Upper lobe of left lung (tissue), 6 donors: ENCODE data around the gene PDLIM4. TPM values are rescaled to one million over a fixed set of nuclear protein-coding genes. Genes with fewer than 3 reads are reported as not detected.

Experiments used
- ATAC-seq, 2 donors: fragments of 200-7000 bp; cut with Tn5 transposase; one replicate each; pipeline ENCODE4 v1.9.1; 2022; ENCODE audit warnings: mild to moderate bottlenecking in 2 of 2, moderate library complexity in 2 of 2; ENCODE audit not compliant: low FRiP score in 2 of 2
- DNase-seq, 2 donors: peaks; one replicate each; pipeline ENCODE4 v3.0.0-alpha.2; 2019 to 2020
- H3K27ac ChIP-seq, 4 donors: fragments of 200-600 bp; sonication (generic); one replicate each; pipeline ENCODE4 v1.5.1; 2016 to 2019
- H3K27me3 ChIP-seq, 4 donors: fragments of 200-600 bp; sonication (generic); one replicate each; pipeline ENCODE4 v1.5.1; 2017 to 2019
- H3K36me3 ChIP-seq, 4 donors: fragments of 200-600 bp; sonication (generic); one replicate each; pipeline ENCODE4 v1.5.1; 2016 to 2019
- H3K4me1 ChIP-seq, 4 donors: fragments of 200-600 bp; sonication (generic); one replicate each; pipeline ENCODE4 v1.5.1; 2018 to 2019
- H3K4me3 ChIP-seq, 4 donors: fragments of 200-600 bp; sonication (generic); one replicate each; pipeline ENCODE4 v1.5.1; 2017 to 2019; ENCODE audit warnings: mild to moderate bottlenecking in 2 of 4, moderate library complexity in 1 of 4
- H3K9me3 ChIP-seq, 4 donors: fragments of 200-600 bp; sonication (generic); one replicate each; pipeline ENCODE4 v1.5.1; 2018 to 2019
- EP300 ChIP-seq, 4 donors: sonication (generic); formaldehyde crosslinking; IDR thresholded peaks; one replicate each; pipeline ENCODE4 v1.5.1; 2017; ENCODE audit warnings: antibody characterized with exemption in 4 of 4, control low read depth in 2 of 4
- POLR2A ChIP-seq, 4 donors: fragments of 450-650 bp; IDR thresholded peaks; one replicate each; pipeline ENCODE4 v1.5.1; 2016 to 2017; ENCODE audit warnings: antibody characterized with exemption in 4 of 4, mild to moderate bottlenecking in 2 of 4
- POLR2AphosphoS5 ChIP-seq, 2 donors: sonication (generic); formaldehyde crosslinking; IDR thresholded peaks; one replicate each; pipeline ENCODE4 v1.5.1; 2017; ENCODE audit warnings: antibody characterized with exemption in 2 of 2
- WGBS, 2 donors: methylation state at CpG; one replicate each; pipeline ENCODE4 v1.1.5; 2017 to 2018; 5-methylcytosine and 5-hydroxymethylcytosine counted together
- total RNA-seq, 6 donors: library from RNA; depleted of rRNA in 4 of 6; stranded (reverse); fragments of >200 nt in 4 of 6; gene quantifications; one replicate each; pipeline versions ENCODE4 v1.1.0 to v1.2.1, GENCODE V29; 2016 to 2021
- TF ChIP-seq, protein P1 (sequence below), 6 experiments: fragments of 450-650 bp in 4 of 6; fragments of 200-600 bp in 2 of 6; sonication (generic) in 2 of 6; IDR thresholded peaks; one replicate each; pipeline ENCODE4 v1.5.1; 2016 to 2019; ENCODE audit warnings: antibody characterized with exemption in 6 of 6
- donor health status: DM: no; HTN: no; CAD: no; lungs with moderate emphysema.
- donor health status: DM: no; HTN: yes; CAD: no; lungs with severe emphysema.

The PDLIM4 gene
- total RNA-seq, 6 donors from 2014 or later, result 3.3 to 14.2 (median 10.6) TPM

DNA sequence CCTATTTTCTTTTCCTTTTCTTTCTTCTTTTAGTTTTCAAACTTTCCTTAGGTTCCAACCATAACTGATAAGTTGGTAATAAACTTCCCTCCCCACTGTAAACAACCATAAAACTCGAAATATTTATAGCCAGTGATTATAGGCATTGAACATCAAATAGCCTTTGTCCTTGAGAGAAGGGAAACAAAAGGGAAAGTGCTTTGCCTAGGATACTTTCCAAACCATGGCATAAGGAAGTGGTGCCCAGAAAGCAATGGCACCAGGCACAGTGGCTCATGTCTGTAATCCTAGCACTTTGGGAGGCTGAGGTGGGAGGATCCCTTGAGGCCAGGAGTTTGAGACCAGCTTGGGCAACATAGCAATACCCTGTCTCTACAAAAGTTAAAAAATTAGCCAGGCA, 11.9 kb upstream of the PDLIM4 start:
- H3K27ac ChIP-seq, result no peak overlapping the region
- H3K27me3 ChIP-seq, result no peaks in the 10 kb centered on the region
- TF ChIP-seq POLR2A (IDR thresholded peaks at IDR 0.05) (no peak), EP300 (IDR thresholded peaks at IDR 0.05) (no peak), POLR2AphosphoS5 (IDR thresholded peaks at IDR 0.05) (no peak)
- TF ChIP-seq, protein P1, sequence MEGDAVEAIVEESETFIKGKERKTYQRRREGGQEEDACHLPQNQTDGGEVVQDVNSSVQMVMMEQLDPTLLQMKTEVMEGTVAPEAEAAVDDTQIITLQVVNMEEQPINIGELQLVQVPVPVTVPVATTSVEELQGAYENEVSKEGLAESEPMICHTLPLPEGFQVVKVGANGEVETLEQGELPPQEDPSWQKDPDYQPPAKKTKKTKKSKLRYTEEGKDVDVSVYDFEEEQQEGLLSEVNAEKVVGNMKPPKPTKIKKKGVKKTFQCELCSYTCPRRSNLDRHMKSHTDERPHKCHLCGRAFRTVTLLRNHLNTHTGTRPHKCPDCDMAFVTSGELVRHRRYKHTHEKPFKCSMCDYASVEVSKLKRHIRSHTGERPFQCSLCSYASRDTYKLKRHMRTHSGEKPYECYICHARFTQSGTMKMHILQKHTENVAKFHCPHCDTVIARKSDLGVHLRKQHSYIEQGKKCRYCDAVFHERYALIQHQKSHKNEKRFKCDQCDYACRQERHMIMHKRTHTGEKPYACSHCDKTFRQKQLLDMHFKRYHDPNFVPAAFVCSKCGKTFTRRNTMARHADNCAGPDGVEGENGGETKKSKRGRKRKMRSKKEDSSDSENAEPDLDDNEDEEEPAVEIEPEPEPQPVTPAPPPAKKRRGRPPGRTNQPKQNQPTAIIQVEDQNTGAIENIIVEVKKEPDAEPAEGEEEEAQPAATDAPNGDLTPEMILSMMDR (IDR thresholded peaks at IDR 0.05), result no peak
- no peaks in the 10 kb centered on the region for H3K4me1 ChIP-seq
- WGBS, 2 donors, result 55 to 57% methylated on average over 1 of the region's 1 CpG
- H3K9me3 ChIP-seq, result peaks cover 0 to 15% (median 7%) of the 10 kb centered on the region in 4 donors
- no peaks in the 10 kb centered on the region for H3K36me3 ChIP-seq
- ATAC-seq (no peak), DNase-seq (no peak)
- H3K4me3 ChIP-seq, result no peak overlapping the region

DNA sequence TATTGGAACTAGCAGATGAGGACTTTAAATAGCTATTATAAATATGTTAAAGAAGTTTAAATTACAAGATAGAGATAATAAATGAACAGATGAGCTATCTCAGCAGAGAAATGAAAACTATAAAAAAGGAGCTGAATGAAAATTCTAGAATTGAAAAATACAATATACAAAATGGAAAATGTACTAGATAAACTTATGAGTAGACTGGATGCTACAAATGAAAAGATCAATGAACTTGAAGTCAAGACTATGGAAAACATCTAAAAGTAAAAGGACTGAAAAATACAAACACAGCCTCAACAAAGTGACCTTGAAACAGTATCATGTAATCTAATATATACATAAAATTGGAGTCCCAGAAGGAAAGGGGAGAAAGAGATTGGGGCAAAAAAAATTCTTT, 10.7 kb upstream of the PDLIM4 start:
- DNase-seq (no peak), ATAC-seq (no peak)
- Histone ChIP-seq H3K9me3 (peaks cover 0 to 15% (median 7%) of the 10 kb centered on the region in 4 donors), H3K27me3 (no peaks in the 10 kb centered on the region), H3K4me1 (no peaks in the 10 kb centered on the region), H3K36me3 (no peaks in the 10 kb centered on the region), H3K4me3 (no peak overlapping the region), H3K27ac (no peak overlapping the region)
- no peak for TF ChIP-seq POLR2A (IDR thresholded peaks at IDR 0.05)
- TF ChIP-seq, protein P1 (IDR thresholded peaks at IDR 0.05), result no peak
- no peak for TF ChIP-seq POLR2AphosphoS5 (IDR thresholded peaks at IDR 0.05)
- no peak for TF ChIP-seq EP300 (IDR thresholded peaks at IDR 0.05)

DNA sequence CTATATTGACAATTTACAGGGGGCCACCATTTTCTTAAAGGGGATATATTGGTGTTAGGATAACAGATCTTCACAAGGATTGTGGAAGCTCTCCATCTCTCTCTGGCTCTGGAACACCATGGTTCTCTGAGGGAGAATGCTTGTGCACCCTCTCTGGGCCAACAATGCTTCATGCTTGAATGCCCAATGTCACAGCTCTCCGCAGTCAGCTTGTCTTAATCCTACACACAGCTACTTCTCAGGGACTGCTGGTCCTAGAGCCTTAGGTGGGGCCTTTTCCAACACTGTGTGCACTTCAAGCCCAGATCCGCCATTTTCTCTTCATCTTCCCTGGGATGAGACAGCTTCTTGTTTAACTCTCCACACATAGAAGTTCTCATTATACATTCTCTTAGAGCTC, 6.9 kb upstream of the PDLIM4 start:
- H3K4me3 ChIP-seq, result no peak overlapping the region
- WGBS, 2 donors, result 100% methylated on average over 2 of the region's 2 CpGs
- H3K36me3 ChIP-seq, result no peaks in the 10 kb centered on the region
- H3K9me3 ChIP-seq, result peaks cover 0 to 9% (median 0%) of the 10 kb centered on the region in 4 donors
- ATAC-seq (no peak), DNase-seq (no peak)
- TF ChIP-seq EP300 (IDR thresholded peaks at IDR 0.05), result no peak
- TF ChIP-seq, protein P1 (IDR thresholded peaks at IDR 0.05), result no peak
- no peak for TF ChIP-seq POLR2A (IDR thresholded peaks at IDR 0.05)
- TF ChIP-seq POLR2AphosphoS5 (IDR thresholded peaks at IDR 0.05), result no peak
- H3K4me1 ChIP-seq, result no peaks in the 10 kb centered on the region
- no peak overlapping the region for H3K27ac ChIP-seq
- H3K27me3 ChIP-seq, result no peaks in the 10 kb centered on the region

DNA sequence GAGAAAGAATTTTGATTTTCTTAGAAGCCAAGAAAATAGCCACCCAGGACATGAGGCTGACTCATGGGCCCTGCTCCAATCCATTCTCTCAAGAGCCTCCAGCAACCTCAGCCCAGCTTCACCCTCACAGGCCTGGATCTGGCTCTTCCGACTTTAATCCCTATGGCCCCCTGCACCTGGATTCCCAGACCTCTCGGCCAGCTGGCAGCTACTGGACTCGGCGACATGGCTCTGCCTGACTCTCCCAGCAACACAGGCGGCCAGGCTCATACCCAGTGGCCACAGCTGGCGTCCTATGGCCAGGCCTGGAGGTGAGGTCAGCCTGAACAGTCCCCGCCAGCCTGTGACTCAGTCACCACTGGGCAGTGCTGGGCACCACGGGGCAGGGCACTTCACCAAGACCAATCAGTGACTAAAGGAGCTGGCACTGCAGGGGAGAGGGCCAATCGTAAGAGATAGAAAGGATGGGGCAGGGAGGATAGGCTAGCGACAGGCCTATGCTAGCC, 6.2 kb upstream of the PDLIM4 start:
- peak in 1 of 2 donors; percentile 17 for DNase-seq
- H3K36me3 ChIP-seq, result no peaks in the 10 kb centered on the region
- H3K27me3 ChIP-seq, result no peaks in the 10 kb centered on the region
- H3K4me3 ChIP-seq, result no peak overlapping the region
- H3K4me1 ChIP-seq, result no peaks in the 10 kb centered on the region
- peak in 1 of 2 donors; percentile 28 for ATAC-seq
- WGBS, 2 donors, result 96 to 100% methylated on average over 6 to 10 of the region's 10 CpGs
- TF ChIP-seq EP300 (IDR thresholded peaks at IDR 0.05) (no peak), POLR2A (IDR thresholded peaks at IDR 0.05) (no peak), POLR2AphosphoS5 (IDR thresholded peaks at IDR 0.05) (no peak)
- TF ChIP-seq, protein P1 (IDR thresholded peaks at IDR 0.05), result no peak
- peaks cover 0 to 2% (median 0%) of the 10 kb centered on the region in 4 donors for H3K9me3 ChIP-seq
- no peak overlapping the region for H3K27ac ChIP-seq

DNA sequence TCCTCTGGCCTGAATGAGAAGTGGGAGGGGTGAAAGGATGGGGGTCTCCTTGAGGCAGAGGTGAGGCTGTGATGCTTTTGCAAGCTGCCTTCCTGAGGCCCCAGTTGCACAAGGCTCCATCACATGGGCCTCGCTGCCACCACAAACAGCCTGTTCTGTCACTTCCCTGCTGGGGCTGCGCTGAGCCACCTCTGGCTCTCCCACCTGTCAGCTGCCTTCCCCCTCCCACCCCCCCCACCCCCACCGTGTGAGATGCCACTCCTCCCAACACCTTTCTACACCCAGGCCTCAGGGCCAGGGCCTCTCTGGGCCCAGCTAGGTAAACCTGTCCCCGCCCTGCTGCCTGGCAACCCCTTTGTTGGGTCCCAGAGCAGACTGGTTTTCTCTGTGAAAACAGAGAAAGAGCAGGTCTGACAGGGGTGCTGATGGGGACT, 4.5 kb upstream of the PDLIM4 start:
- WGBS, 2 donors, result 63% methylated on average over 4 of the region's 4 CpGs; no CpG with 5 or more reads in 1 of the 2 donors
- Histone ChIP-seq H3K36me3 (no peaks in the 10 kb centered on the region), H3K27me3 (peaks cover 0 to 6% (median 3%) of the 10 kb centered on the region in 4 donors), H3K4me1 (peaks cover 4 to 14% (median 7%) of the 10 kb centered on the region in 4 donors), H3K27ac (no peak overlapping the region), H3K9me3 (no peaks in the 10 kb centered on the region), H3K4me3 (no peak overlapping the region)
- DNase-seq (peak in 1 of 2 donors; percentile 19), ATAC-seq (no peak)
- TF ChIP-seq POLR2A (IDR thresholded peaks at IDR 0.05), result no peak
- TF ChIP-seq, protein P1 (IDR thresholded peaks at IDR 0.05), result no peak
- TF ChIP-seq EP300 (IDR thresholded peaks at IDR 0.05), result no peak
- no peak for TF ChIP-seq POLR2AphosphoS5 (IDR thresholded peaks at IDR 0.05)
